ENCODE data around the gene BAG2.

BAG2 gene

DNA sequence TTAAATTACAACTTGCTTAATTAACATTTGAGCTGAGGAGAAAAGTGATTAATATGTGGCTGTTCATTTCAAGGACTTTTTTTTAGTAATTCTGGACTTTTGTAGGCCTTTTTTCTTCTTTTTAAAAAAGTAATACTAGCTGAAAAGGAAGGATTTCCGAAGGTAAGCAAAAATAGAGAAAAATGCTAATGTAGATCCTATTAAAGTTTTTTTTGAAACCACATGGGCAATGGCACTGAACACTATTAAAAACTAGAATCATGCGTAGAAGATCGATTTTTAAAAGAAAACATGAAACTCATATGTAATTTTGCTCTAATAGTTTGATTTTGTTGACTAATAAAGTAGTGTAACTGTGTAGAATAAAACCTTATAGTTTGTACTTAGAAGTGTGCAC is 2.4 kb downstream of the BAG2 start:
- peaks cover 29% of the 10 kb centered on the region for H3F3A ChIP-seq (ENCODE audit: insufficient read depth)
- peaks cover 69% of the 10 kb centered on the region for H3K79me2 ChIP-seq (ENCODE audit: insufficient read depth, low read length)

GRCh38 chr6:57177545-57178265 is 5.6 kb downstream of the BAG2 start:
- Histone ChIP-seq H3K36me3 (ENCODE audit: low read length) (peaks cover 23% of the 10 kb centered on the region), H3K27ac (ENCODE audit: low read depth, low read length) (no peak overlapping the region), H3K4me3 (ENCODE audit: insufficient read depth, low read length, poor library complexity, severe bottlenecking) (no peak overlapping the region), H3K9me3 (ENCODE audit: insufficient read depth, low read length) (no peaks in the 10 kb centered on the region), H3K9ac (ENCODE audit: low read length) (no peak overlapping the region), H2AFZ (ENCODE audit: low read depth, low read length, severe bottlenecking) (no peak overlapping the region), H3F3A (ENCODE audit: insufficient read depth) (peaks cover 21% of the 10 kb centered on the region; the same call in 1 of the 2 replicates), H3K79me2 (ENCODE audit: insufficient read depth, low read length) (peaks cover 93% of the 10 kb centered on the region), H3K4me2 (ENCODE audit: low read depth, low read length, poor library complexity, severe bottlenecking) (no peak overlapping the region), H4K20me1 (ENCODE audit: low read depth, low read length) (peaks cover 21% of the 10 kb centered on the region), H3K9me2 (replicated peaks; ENCODE audit: insufficient read depth, low read length) (no peaks in the 10 kb centered on the region), H3K27me3 (ENCODE audit: low read length) (no peaks in the 10 kb centered on the region)
- TF ChIP-seq EZH2phosphoT487 (conservative IDR thresholded peaks at IDR 0.05; ENCODE audit: low read length) (no peak), CTCF (IDR thresholded peaks at IDR 0.05; ENCODE audit: insufficient read depth, low read length, poor library complexity, severe bottlenecking) (no peak)

More for the DNA sequence above, 2.4 kb downstream of the BAG2 start:
- peaks cover 9% of the 10 kb centered on the region for H3K36me3 ChIP-seq (ENCODE audit: low read length)
- no peaks in the 10 kb centered on the region for H3K27me3 ChIP-seq (ENCODE audit: low read length)
- peak overlapping the region; percentile 69 for H3K4me2 ChIP-seq (ENCODE audit: low read depth, low read length, poor library complexity, severe bottlenecking)
- H3K9me3 ChIP-seq (ENCODE audit: insufficient read depth, low read length) = no peaks in the 10 kb centered on the region
- no peak for TF ChIP-seq CTCF (IDR thresholded peaks at IDR 0.05; ENCODE audit: insufficient read depth, low read length, poor library complexity, severe bottlenecking)
- no peak for TF ChIP-seq EZH2phosphoT487 (conservative IDR thresholded peaks at IDR 0.05; ENCODE audit: low read length)
- H3K9ac ChIP-seq (ENCODE audit: low read length) = peak overlapping the region; percentile 81
- no peaks in the 10 kb centered on the region for H3K9me2 ChIP-seq (replicated peaks; ENCODE audit: insufficient read depth, low read length)
- no peak overlapping the region for H2AFZ ChIP-seq (ENCODE audit: low read depth, low read length, severe bottlenecking)
- peak overlapping the region; percentile 84 for H3K27ac ChIP-seq (ENCODE audit: low read depth, low read length)
- H3K4me3 ChIP-seq (ENCODE audit: insufficient read depth, low read length, poor library complexity, severe bottlenecking) = peak overlapping the region; percentile 72
- H4K20me1 ChIP-seq (ENCODE audit: low read depth, low read length) = 0 out of 2 replicates have a peak, but pooled peaks cover 6% of the 10 kb centered on the region

DNA sequence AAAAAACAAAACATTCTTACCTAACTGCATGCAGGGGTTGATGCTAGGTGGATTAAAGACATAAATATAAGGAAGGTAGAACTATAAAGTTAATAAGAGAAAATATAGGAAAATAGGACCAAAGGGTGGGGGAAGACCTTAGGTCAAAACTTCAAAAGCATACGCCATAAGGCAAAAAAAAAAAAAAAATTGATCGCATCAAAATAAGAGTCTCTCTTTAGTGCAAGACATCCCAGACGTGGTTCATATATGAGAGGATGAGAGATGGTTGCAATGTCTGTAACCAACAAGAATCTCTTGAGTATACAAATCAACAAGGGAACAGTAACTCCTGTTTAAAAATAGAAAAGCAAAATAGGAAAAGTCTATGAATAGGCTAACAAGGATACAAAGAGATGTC is 8.5 kb downstream of the BAG2 start:
- Histone ChIP-seq H3F3A (ENCODE audit: insufficient read depth) (peaks cover 34% of the 10 kb centered on the region), H3K36me3 (ENCODE audit: low read length) (peaks cover 51% of the 10 kb centered on the region), H3K4me3 (ENCODE audit: insufficient read depth, low read length, poor library complexity, severe bottlenecking) (no peak overlapping the region), H3K4me2 (ENCODE audit: low read depth, low read length, poor library complexity, severe bottlenecking) (no peak overlapping the region), H3K79me2 (ENCODE audit: insufficient read depth, low read length) (peaks cover 64% of the 10 kb centered on the region), H4K20me1 (ENCODE audit: low read depth, low read length) (peaks cover 27% of the 10 kb centered on the region), H2AFZ (ENCODE audit: low read depth, low read length, severe bottlenecking) (no peak overlapping the region), H3K9me2 (replicated peaks; ENCODE audit: insufficient read depth, low read length) (no peaks in the 10 kb centered on the region), H3K9ac (ENCODE audit: low read length) (no peak overlapping the region), H3K27me3 (ENCODE audit: low read length) (no peaks in the 10 kb centered on the region), H3K27ac (ENCODE audit: low read depth, low read length) (no peak overlapping the region), H3K9me3 (ENCODE audit: insufficient read depth, low read length) (no peaks in the 10 kb centered on the region)
- TF ChIP-seq CTCF (IDR thresholded peaks at IDR 0.05; ENCODE audit: insufficient read depth, low read length, poor library complexity, severe bottlenecking) = no peak
- TF ChIP-seq EZH2phosphoT487 (conservative IDR thresholded peaks at IDR 0.05; ENCODE audit: low read length) = no peak
